ENCODE results near the gene PTPRD.

DNA sequence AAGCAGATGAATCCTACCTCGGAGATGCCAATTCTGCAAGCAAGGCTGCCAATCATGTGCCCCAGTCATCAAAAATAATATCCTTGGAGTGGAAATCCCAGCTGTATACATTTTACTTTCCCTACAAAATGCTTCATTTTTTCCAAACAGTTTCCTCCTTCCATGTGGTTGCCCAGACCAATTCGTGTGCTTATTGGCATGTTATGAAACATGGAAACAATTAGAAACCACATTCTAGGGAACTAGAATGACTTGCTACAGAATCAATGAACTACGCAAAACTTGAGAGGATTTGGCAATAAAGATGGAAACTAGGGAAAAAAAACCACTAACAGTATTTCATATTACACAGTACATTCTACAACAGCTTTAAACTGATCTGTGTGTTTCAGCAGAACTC lies 2228.7 kb downstream of the PTPRD start:
- TF ChIP-seq, protein P1, sequence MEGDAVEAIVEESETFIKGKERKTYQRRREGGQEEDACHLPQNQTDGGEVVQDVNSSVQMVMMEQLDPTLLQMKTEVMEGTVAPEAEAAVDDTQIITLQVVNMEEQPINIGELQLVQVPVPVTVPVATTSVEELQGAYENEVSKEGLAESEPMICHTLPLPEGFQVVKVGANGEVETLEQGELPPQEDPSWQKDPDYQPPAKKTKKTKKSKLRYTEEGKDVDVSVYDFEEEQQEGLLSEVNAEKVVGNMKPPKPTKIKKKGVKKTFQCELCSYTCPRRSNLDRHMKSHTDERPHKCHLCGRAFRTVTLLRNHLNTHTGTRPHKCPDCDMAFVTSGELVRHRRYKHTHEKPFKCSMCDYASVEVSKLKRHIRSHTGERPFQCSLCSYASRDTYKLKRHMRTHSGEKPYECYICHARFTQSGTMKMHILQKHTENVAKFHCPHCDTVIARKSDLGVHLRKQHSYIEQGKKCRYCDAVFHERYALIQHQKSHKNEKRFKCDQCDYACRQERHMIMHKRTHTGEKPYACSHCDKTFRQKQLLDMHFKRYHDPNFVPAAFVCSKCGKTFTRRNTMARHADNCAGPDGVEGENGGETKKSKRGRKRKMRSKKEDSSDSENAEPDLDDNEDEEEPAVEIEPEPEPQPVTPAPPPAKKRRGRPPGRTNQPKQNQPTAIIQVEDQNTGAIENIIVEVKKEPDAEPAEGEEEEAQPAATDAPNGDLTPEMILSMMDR (IDR thresholded peaks at IDR 0.05; ENCODE audit: insufficient read depth, low read length, poor library complexity, severe bottlenecking), result no peak
- TF ChIP-seq EZH2phosphoT487 (conservative IDR thresholded peaks at IDR 0.05; ENCODE audit: low read length), result no peak
